ENCODE results near the gene NOS3. TPM values are rescaled to one million over a fixed set of nuclear protein-coding genes. Genes with fewer than 3 reads are reported as not detected.

NOS3 gene
- total RNA-seq, 1 experiment from 2014 or later: 3.2 TPM

- intact Hi-C loops (cut with micrococcal nuclease; ENCODE audit: unreplicated experiment): no loop called here
- no peak for DNase-seq
- no peaks in the 10 kb centered on the region for H3K79me2 ChIP-seq (ENCODE audit: low read depth)
- no peak overlapping the region for H2AFZ ChIP-seq
- H4K20me1 ChIP-seq (ENCODE audit: insufficient read depth): no peaks in the 10 kb centered on the region
- ChIA-PET POLR2A (ENCODE audit: unreplicated experiment) (no interaction called here), CTCF (no interaction called here)
- no TSS peak for BruUV-seq (replicated peaks)
- H3K27me3 ChIP-seq (ENCODE audit: insufficient read depth, low read depth): peaks cover 86% of the 10 kb centered on the region
- H3F3A ChIP-seq (ENCODE audit: insufficient read depth, low read depth): no peaks in the 10 kb centered on the region
- H3K4me2 ChIP-seq: no peak overlapping the region
- no peak for TF ChIP-seq CTCF (conservative IDR thresholded peaks at IDR 0.05)
- no peak for TF ChIP-seq EZH2 (IDR thresholded peaks at IDR 0.05; ENCODE audit: low read depth)
- no peaks in the 10 kb centered on the region for H3K36me3 ChIP-seq (ENCODE audit: low read depth)
- no peak overlapping the region for H3K4me3 ChIP-seq
- no peaks in the 10 kb centered on the region for H3K4me1 ChIP-seq (replicated peaks; ENCODE audit: insufficient read depth)
- H3K9me3 ChIP-seq (ENCODE audit: insufficient read depth, low read depth): no peaks in the 10 kb centered on the region
- H3K27ac ChIP-seq: no peak overlapping the region
- no peaks in the 10 kb centered on the region for H3K9me2 ChIP-seq (ENCODE audit: insufficient read depth)
These were observed 39.7 kb upstream of the NOS3 start for GRCh38 chr7:150951181-150951520.

GRCh38 chr7:150951521-150951920 lies 39.3 kb upstream of the NOS3 start:
- no peak for TF ChIP-seq EZH2 (IDR thresholded peaks at IDR 0.05; ENCODE audit: low read depth)
- CTCF ChIA-PET: interaction anchor here (0.5 kb wide), 1 partner anchor 165 kb away, joined by 5 read pairs; no protein-coding TSS in a partner anchor
- Histone ChIP-seq H3K4me1 (replicated peaks; ENCODE audit: insufficient read depth) (no peaks in the 10 kb centered on the region), H3K9me2 (ENCODE audit: insufficient read depth) (no peaks in the 10 kb centered on the region), H3F3A (ENCODE audit: insufficient read depth, low read depth) (no peaks in the 10 kb centered on the region), H3K4me2 (no peak overlapping the region), H3K27ac (no peak overlapping the region), H3K79me2 (ENCODE audit: low read depth) (no peaks in the 10 kb centered on the region), H3K27me3 (ENCODE audit: insufficient read depth, low read depth) (peaks cover 85% of the 10 kb centered on the region), H2AFZ (no peak overlapping the region), H3K4me3 (no peak overlapping the region), H4K20me1 (ENCODE audit: insufficient read depth) (no peaks in the 10 kb centered on the region), H3K36me3 (ENCODE audit: low read depth) (no peaks in the 10 kb centered on the region), H3K9me3 (ENCODE audit: insufficient read depth, low read depth) (no peaks in the 10 kb centered on the region)
- no peak for DNase-seq
- intact Hi-C loops (cut with micrococcal nuclease; ENCODE audit: unreplicated experiment): no loop called here
- BruUV-seq (replicated peaks): no TSS peak
- POLR2A ChIA-PET (ENCODE audit: unreplicated experiment): no interaction called here

- Histone ChIP-seq H2AFZ (no peak overlapping the region), H3F3A (ENCODE audit: insufficient read depth, low read depth) (no peaks in the 10 kb centered on the region), H3K27ac (no peak overlapping the region), H4K20me1 (ENCODE audit: insufficient read depth) (no peaks in the 10 kb centered on the region), H3K27me3 (ENCODE audit: insufficient read depth, low read depth) (peaks cover 75% of the 10 kb centered on the region), H3K4me1 (replicated peaks; ENCODE audit: insufficient read depth) (no peaks in the 10 kb centered on the region), H3K36me3 (ENCODE audit: low read depth) (no peaks in the 10 kb centered on the region), H3K4me3 (no peak overlapping the region), H3K9me2 (ENCODE audit: insufficient read depth) (no peaks in the 10 kb centered on the region), H3K4me2 (no peak overlapping the region), H3K79me2 (ENCODE audit: low read depth) (no peaks in the 10 kb centered on the region), H3K9me3 (ENCODE audit: insufficient read depth, low read depth) (no peaks in the 10 kb centered on the region)
- DNase-seq: no peak
- TF ChIP-seq EZH2 (IDR thresholded peaks at IDR 0.05; ENCODE audit: low read depth) (no peak), CTCF (conservative IDR thresholded peaks at IDR 0.05) (no peak)
- POLR2A ChIA-PET (ENCODE audit: unreplicated experiment): no interaction called here
- intact Hi-C loops (cut with micrococcal nuclease; ENCODE audit: unreplicated experiment): no loop called here
- CTCF ChIA-PET: interaction anchor here (0.5 kb wide), 1 partner anchor 166 kb away, joined by 5 read pairs; no protein-coding TSS in a partner anchor
- no TSS peak for BruUV-seq (replicated peaks)
These were observed 38.3 kb upstream of the NOS3 start for GRCh38 chr7:150952331-150953050.

Measured in PC-9 (cell line).